ENCODE measurements around the gene THEM5. TPM values are rescaled to one million over a fixed set of nuclear protein-coding genes. Genes with fewer than 3 reads are reported as not detected.
A peak's percentile ranks its signal among the peaks of the same experiment; 100 is the strongest.

The THEM5 gene
- total RNA-seq, 4 donors from 2014 or later, result not detected

DNA sequence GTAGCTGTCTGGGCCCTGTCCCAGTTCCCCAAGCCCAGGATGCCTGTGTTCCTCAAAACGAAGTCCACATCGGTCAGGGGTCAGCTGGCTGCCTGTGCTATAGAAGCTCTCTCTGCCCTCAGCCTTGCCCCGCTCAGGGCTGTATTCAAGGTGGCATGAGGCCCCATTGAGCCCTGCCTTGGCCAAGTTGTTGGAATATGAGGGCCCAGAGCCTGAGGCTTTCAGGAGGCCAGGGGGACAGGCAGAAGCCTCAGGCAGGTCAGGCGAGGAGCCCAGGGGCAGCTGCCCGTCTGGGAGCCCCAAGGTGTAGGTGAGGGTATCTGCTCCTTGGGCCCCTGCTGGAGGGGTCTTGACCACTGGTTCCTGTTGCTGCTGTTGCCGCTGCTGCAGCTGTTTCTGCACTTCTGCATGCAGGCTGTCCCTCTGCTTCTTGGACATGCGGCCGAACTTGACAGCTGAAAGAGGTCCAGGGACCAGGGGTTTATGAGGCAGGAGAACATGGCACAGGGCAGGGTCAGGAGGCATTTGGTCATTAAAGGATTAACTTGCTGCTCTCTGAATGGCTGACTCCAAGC is 38.5 kb downstream of the THEM5 start:
- no peak for DNase-seq
- H3K36me3 ChIP-seq, result peaks cover 0 to 18% (median 0%) of the 10 kb centered on the region in 3 donors
- H3K4me1 ChIP-seq, result no peaks in the 10 kb centered on the region
- H3K4me3 ChIP-seq, result no peak overlapping the region
- H3K27ac ChIP-seq, result no peak overlapping the region
- no peaks in the 10 kb centered on the region for H3K9me3 ChIP-seq
- no peaks in the 10 kb centered on the region for H3K27me3 ChIP-seq
- TF ChIP-seq POLR2A (IDR thresholded peaks at IDR 0.05), result no peak
- TF ChIP-seq, protein P1, sequence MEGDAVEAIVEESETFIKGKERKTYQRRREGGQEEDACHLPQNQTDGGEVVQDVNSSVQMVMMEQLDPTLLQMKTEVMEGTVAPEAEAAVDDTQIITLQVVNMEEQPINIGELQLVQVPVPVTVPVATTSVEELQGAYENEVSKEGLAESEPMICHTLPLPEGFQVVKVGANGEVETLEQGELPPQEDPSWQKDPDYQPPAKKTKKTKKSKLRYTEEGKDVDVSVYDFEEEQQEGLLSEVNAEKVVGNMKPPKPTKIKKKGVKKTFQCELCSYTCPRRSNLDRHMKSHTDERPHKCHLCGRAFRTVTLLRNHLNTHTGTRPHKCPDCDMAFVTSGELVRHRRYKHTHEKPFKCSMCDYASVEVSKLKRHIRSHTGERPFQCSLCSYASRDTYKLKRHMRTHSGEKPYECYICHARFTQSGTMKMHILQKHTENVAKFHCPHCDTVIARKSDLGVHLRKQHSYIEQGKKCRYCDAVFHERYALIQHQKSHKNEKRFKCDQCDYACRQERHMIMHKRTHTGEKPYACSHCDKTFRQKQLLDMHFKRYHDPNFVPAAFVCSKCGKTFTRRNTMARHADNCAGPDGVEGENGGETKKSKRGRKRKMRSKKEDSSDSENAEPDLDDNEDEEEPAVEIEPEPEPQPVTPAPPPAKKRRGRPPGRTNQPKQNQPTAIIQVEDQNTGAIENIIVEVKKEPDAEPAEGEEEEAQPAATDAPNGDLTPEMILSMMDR (IDR thresholded peaks at IDR 0.05), result no peak

DNA sequence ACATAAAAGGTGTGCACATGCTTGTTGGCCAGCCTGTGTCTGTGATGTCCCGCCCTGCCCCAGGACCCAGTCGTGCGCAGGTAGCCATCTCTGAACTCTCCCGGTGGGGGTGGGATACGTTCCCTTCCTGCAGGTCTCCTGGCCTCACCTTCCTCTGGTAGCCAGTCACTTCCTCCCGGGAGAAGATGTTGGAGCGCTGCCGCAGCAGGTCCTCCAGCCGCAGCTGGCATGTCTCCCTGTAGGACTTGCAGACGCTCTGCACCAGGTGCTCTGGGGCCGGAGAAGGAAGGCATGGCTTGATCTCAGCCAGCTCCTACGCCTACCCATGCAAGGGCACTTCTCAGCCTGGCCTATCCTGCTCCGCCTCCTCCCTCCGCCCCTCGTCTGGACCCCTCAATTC is 39.1 kb downstream of the THEM5 start:
- TF ChIP-seq, protein P1 (IDR thresholded peaks at IDR 0.05), result no peak
- TF ChIP-seq POLR2A (IDR thresholded peaks at IDR 0.05), result no peak

DNA sequence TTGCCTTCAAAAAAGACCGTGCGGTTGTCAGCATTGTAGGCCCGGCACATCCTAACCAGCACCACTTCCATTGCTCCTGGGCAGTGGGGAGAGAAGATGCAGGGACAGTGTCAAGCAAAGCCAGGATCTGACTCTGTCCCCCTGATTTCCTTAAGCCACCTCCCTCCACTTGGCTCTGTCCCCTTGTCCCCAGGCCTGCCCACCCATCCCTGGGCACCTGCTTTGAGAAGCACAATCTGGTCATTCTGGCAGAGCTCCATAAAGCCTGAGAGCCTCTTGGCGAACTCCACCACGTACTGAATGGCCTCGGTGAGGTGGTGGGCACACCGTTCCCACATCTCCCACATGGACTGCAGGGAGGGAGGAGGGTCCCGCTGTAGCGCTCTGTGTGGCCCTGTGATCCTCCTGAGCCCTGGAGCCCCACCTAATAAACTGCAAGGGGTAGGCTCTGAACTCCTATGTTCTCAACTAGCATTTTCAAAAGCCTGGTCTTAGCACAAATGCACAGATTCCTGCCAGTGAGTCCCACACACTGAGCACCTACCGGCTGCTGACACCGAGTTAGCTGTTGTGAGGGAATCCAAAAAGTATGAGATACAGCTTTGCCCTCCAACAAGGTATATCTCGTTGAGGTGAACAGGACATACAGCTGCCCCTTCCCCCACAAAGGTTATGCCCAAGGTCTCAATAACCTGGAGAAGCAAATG is 40.1 kb downstream of the THEM5 start:
- H3K4me1 ChIP-seq, result no peaks in the 10 kb centered on the region
- H3K27me3 ChIP-seq, result no peaks in the 10 kb centered on the region
- no peak overlapping the region for H3K4me3 ChIP-seq
- H3K36me3 ChIP-seq, result peaks cover 0 to 18% (median 0%) of the 10 kb centered on the region in 3 donors
- H3K27ac ChIP-seq, result no peak overlapping the region
- no peak for DNase-seq
- no peaks in the 10 kb centered on the region for H3K9me3 ChIP-seq
- TF ChIP-seq, protein P1 (IDR thresholded peaks at IDR 0.05), result no peak
- TF ChIP-seq POLR2A (IDR thresholded peaks at IDR 0.05), result no peak

More for the DNA sequence above, 39.1 kb downstream of the THEM5 start:
- H3K4me1 ChIP-seq, result no peaks in the 10 kb centered on the region
- H3K27me3 ChIP-seq, result no peaks in the 10 kb centered on the region
- peaks cover 0 to 18% (median 0%) of the 10 kb centered on the region in 3 donors for H3K36me3 ChIP-seq
- H3K27ac ChIP-seq, result no peak overlapping the region
- H3K9me3 ChIP-seq, result no peaks in the 10 kb centered on the region
- no peak for DNase-seq
- H3K4me3 ChIP-seq, result no peak overlapping the region

DNA sequence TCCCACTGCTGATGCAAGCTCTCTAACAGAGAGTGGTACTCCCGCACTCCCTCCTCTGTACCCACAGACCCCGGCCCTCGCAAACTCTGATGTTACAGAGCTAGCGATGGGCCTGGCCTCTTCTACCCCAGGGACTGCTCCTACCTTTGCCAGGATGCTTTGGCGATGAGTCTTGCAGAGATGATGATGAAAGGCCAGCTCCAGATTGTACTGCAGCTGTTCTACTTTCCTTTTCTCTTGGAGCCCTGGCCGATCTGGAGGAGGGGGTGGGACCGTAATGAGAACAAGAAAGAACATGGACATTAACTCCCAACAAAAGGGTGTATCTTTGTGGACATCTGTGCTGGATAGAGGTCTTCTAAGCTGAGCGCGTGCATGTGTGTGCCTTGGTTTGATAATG is 42.3 kb downstream of the THEM5 start:
- Histone ChIP-seq H3K36me3 (peaks cover 0 to 28% (median 0%) of the 10 kb centered on the region in 3 donors), H3K9me3 (no peaks in the 10 kb centered on the region), H3K4me3 (no peak overlapping the region), H3K27me3 (no peaks in the 10 kb centered on the region), H3K4me1 (no peaks in the 10 kb centered on the region), H3K27ac (no peak overlapping the region)
- DNase-seq, result no peak
- TF ChIP-seq, protein P1 (IDR thresholded peaks at IDR 0.05), result no peak
- no peak for TF ChIP-seq POLR2A (IDR thresholded peaks at IDR 0.05)

DNA sequence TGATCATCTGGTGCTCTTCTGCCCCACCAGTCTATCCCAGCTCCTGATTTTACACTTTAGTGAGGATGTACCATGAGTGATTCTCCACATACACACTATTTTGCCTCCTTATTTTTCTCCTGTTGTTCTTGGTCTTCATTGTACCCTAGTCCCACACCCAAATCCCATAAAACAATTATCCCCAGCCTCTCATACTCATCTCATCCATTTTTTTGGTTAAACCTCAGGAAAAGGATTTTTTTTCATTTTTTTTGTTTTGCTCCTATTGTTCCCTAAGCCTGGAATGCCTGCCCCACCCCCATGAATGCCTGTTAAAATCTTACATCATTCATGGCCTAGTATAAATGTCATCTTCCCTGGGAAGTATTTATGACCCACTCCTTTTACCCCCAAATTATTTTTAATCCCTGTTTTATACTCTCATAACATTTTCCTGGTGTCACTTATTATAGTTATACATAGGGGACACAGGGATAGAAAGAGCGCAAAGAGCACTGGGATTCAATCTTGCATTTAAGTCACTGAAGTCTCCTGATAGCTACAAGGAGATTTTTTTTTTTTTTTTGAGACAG is 43.4 kb downstream of the THEM5 start:
- Histone ChIP-seq H3K27me3 (no peaks in the 10 kb centered on the region), H3K9me3 (no peaks in the 10 kb centered on the region), H3K4me1 (no peaks in the 10 kb centered on the region), H3K4me3 (no peak overlapping the region), H3K36me3 (peaks cover 0 to 22% (median 0%) of the 10 kb centered on the region in 3 donors), H3K27ac (no peak overlapping the region)
- TF ChIP-seq, protein P1 (IDR thresholded peaks at IDR 0.05), result no peak
- no peak for TF ChIP-seq POLR2A (IDR thresholded peaks at IDR 0.05)
- DNase-seq, result peak in 1 of 3 donors; percentile 13

Data from Peyer's patch (tissue), 4 donors.